GM19023 (cell line): ENCODE data around the gene EVI5.
"Not testable (repeated sequence)": the region's sequence is repeated elsewhere in the genome, so short reads cannot be mapped to it uniquely, and the experiment has no call there.

ENCODE experiments used
- ATAC-seq: cut with Tn5 transposase; IDR thresholded peaks from one replicate; pipeline ENCODE4 v1.9.1; 2021; ENCODE audit warnings: mild to moderate bottlenecking, moderate library complexity; ENCODE audit not compliant: unreplicated experiment

The EVI5 gene

DNA sequence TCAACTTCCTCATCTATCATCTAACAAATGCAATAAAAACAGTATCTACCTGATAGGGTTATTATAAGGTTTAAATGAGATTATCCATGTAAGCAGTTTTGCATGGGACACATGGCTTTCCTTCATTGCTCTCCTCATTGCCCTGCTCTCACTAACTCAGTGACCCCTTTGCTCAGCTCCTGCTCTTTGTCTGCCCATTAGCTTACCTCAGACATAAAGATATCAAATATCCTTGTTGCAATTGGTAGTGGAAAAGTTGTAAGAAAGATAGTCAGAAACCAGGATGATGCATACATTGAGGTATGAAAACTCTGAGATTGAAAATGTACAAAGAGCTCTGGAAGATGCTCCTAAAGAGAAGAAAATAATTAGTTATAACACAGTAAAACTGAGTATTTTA lies 89.8 kb downstream of the EVI5 start:
- no peak for ATAC-seq

DNA sequence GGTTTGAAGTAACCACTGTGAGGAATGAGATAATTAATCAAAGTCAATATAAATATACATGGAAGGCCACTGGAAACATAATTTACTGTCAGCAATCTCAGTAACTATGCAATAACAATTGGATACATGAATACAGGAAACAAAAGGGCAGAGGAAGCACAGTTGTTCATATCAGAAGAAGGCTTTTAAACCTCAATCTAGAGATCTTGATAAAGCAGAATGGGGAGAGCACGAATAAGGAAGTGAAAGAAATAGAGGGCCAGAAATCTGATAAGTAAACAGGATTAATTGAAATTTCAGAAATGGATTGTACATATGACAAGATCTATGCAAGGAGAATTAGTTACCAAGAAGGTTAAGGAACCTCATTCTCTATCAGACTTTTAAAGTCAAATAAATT lies 93.0 kb downstream of the EVI5 start:
- ATAC-seq, result no peak

DNA sequence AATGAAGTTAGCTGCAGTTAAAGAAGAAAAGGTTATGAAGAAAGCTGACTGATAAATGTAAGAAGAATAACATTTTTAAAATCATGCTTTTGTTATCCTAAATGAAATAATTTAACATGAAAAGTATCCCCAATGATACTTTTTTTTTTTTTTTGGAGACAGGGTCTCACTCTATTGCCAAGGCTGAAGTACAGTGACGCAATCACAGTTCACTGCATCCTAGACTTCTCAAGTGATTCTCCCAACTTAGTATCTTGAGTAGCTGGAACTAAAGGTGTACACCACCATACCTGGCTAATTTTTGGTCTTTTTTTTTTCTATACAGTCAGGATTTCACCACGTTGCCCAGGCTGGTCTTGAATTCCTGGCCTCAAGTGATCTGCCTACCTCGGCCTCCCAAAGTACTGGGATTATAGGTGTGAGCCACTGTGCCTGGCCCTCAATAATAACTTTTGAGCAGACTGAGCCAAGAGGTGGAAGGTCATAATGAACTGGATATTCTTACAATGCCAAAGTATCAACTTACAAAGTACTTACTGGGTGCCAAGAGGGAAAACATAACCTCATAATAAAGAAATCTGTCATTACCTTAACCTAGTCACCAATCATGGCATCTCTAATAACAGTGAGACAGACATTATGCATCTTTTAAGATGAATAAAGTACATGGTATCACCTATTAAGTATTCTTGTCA lies 94.5 kb downstream of the EVI5 start:
- ATAC-seq, result no peak

DNA sequence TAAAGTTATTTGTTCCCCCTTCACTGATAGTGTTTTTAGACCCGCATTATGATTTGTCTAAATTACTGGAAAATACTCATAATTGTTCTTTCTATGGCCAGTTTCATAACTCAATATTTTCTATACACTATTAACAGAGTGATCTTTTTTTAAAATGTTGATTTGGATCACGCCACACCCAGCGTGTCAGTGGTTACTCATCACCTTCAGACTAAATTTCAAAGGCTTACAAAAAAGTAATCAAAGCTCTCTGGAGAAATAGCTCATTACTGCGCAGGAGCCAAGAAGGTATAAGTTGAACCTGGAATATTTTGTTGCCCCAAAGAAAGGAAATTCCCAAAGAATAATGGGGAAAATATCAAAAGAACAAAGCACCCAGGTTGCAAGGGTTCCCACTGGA lies 104.9 kb downstream of the EVI5 start:
- ATAC-seq, result no peak

DNA sequence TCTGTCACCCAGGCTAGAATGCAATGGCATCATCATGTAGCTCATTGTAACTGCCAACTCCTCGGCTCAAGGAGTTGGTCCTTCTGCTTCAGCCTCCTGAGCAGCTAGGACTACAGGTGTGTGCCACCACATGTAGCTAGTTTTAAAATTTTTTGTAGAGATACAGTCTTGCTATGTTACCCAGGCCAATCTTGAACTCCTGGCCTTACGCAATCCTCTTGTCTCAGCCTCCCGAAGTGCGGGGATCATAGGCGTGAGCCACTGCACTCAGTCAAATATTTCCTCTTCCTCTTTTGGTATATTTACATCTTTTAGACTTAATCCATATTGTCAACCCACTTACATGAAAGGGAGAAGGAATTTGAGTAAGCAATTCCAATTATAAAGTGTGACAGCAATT lies 121.1 kb downstream of the EVI5 start:
- ATAC-seq, result no peak

DNA sequence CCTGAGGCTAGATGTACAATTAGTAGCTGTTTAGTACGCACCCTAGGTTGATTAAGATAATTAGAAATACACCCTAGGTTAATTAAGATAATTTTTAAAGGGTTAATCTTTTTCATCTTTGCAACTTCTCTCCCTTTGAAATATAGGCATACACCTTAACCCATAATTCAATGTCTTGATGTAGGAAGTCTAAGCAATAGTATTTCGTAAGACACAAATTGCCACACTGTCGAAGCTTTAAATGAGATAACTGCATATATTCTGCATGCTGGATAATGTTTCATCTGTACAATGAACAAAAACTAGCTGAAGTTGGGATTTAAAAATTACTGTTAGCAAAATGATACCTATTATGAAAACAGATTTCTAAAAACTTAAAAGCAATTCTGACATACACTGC lies 122.9 kb downstream of the EVI5 start:
- ATAC-seq, result no peak

DNA sequence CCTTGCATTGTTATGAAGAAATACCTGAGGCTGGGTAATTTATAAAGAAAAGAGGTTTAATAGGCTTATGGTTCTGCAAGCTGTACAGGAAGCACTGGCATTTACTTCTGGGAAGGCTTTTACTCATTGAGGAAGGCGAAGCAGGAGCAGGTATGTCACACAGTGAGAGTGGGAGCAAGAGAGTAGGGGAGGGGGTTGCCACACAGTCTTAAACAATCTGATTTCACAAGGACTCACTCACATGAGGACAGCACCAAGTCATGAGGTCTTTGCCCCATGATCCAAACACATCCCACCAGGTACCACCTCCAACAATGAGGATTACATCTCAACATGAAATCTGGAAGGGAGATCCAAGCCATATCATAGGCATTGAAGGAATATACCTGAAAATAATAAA lies 127.2 kb downstream of the EVI5 start:
- ATAC-seq, result no peak

DNA sequence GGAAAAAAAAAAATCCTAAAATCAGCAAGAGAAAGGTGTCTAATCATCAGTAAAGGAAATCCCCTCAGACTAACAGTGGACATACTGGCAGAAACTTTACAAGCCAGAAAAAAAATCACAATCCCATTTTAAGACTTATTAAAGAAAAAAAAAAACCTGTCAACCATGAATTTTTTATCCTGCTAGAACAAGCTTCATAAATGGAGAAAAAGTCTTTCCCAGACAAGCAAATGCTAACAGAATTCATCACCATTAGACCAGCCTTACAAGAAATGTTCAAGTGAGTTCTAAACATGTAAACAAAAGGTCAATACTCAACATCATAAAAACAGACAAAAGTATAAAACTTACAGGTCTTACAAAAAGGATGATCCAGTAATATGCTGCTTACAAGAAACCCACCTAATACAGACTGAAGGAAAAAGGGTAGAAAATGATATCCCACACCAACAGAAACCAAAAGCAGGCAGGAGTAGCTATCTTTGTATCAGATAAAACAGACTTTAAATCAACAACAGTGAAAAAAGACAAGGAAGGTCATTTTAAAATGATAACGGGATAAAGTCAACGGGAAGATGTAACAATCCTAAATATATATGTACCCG lies 129.6 kb downstream of the EVI5 start:
- no peak for ATAC-seq

DNA sequence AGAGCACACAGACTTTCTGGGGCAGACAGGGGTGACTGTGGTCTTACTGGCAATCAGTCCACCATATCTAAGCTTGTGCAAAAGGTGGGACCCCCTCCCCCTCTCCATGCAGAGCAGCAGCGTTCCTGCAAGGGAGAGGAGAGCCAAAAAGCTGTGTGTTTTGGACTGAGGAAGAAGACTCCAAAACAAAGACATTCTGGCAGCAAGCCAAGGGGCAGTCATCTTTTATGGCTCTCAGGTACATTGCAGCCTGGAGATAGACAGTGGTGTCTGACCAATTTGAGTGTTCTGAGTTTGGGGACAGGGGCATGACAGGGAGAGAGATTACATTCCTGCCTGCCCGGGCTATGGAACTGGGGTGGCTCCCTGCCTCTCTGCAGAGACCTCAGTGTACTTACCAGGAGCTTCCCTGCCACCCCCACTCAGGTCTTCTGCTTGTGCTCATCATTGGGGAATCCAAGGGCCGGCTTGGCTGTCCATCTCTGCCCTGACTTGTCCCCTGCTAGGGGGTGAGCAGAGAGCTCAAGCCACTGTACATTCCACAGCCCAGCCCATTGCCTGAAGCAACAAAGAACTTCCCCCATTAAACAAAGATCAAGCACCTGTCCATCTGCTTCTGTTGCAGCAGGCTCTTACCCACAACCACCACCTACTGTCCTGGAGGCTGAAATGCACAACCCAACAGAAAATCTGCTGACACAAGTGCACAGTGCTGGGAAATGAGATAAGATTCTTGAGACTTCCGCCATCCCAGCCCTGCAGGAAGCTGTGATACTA lies 131.1 kb downstream of the EVI5 start:
- ATAC-seq, result no peak

DNA sequence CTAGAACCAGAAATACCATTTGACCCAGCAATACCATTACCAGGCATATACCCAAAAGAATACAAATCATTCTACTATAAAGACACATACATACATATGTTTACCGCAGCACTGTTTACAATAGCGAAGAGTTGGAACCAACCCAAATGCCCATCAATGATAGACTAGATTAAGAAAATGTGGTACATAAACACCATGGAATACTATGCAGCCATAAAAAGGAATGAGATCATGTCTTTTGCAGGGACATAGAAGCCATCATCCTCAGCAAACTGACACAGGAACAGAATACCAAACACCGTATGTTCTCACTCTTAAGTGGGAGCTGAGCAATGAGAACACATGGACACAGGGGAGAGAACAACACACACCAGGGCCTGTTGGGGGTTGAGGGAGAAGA lies 144.2 kb downstream of the EVI5 start:
- ATAC-seq, result not testable (repeated sequence)

DNA sequence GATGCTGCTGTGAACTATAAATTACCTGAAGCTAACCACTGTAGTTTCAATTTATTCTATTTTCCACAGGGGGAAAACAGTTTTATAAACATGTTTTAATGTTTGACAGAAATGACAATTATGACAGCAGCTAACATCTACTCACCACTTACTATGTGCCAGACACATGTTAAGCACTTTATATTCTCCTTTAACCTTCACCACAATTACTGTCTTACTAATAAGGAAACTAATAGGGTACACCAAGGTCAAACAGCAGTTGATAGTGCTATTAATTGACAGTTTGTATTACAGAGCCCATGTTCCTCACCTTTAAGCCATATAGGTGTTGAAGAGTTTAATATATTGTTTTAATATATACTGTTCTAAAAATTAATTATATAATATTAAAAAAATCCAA lies 146.4 kb downstream of the EVI5 start:
- ATAC-seq, result no peak

DNA sequence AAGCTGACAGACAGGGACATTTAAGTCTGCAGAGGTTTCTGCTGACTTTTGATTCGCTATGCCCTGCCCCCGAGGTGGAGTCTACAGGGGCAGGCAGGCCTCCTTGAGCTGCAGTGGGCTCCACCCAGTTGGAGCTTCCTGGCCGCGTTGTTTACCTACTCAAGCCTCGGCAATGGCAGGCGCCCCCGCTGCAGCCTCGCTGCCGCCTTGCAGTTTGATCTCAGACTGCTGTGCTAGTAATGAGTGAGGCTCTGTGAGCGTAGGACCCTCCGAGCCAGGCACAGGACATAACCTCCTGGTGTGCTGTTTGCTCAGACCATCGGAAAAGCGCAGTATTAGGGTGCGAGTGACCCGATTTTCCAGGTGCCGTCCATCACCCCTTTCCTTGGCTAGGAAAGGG lies 149.7 kb downstream of the EVI5 start:
- ATAC-seq, result not testable (repeated sequence)

DNA sequence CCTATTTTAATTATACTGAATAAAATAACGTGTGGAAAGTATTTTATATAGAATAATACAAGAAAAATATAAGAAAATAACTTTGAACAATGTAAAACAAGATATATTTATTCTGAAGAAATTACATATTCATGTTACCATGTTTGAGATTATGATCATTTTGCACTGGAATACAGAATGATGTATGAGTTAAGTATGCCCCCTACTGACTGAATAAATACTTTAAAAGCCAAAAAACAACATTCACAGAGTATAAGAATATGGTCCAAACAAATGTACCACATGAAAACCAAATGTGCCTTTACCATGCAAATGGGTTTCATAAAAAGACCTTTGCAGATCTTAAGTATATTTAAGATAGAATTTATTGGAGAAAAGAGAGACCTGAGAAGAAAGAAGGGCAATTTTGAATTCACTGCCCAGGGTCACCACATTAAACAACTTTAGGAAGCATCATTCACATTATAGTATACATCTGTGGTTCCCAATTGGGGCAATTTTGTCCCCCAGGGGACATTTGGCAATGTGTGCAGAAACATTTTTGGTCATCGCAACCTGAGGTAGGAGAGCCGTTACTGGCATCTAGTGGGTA lies 161.6 kb downstream of the EVI5 start:
- no peak for ATAC-seq

DNA sequence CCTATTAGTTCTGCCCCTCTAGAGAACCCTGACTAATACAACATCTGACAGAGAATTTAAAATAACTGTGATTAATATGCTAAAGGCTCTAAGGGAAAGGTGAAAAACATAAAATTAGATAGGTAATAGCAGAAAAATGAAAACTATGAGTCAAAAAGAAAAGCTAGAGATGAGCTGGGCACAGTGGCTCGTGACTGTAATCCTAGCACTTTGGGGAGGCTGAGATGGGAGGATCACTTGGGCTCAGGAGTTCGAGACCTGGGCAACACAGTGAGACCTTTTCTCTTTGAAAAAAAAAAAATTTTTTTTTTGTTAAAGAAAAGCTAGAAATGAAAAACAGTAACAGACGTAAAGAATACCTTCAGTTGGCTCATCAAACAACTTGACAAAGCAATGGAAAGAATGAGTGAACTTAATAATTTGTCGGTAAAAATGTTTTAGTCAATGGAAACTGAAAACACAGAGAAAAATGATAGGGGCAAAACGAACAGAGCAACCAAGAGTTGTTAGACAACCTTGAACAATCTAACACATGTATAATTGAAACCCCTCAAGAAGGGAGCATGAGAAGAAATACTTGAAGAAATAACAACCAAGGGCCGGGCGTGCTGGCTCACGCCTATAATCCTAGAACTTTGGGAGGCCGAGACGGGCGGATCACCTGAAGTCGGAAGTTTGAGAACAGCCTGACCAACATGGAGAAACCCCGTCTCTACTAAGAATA lies 165.3 kb downstream of the EVI5 start:
- no peak for ATAC-seq

DNA sequence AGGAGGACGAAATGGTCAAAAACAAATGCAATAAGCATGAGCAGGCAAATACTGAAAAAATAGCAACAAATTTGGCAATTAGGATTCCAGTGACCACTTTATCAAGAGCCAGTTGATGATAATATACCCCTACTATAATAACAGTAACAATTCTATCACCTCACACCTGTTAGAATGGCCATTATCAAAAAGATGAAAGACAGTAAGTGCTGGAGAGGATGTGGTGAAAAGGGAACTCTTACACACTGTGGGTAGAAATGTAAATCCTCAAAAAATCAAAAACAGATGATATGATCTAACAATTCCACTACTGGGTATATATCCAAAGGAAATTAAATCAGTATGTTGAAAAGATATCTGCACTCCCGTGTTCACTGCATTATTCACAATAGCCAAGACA lies 183.9 kb downstream of the EVI5 start:
- no peak for ATAC-seq

DNA sequence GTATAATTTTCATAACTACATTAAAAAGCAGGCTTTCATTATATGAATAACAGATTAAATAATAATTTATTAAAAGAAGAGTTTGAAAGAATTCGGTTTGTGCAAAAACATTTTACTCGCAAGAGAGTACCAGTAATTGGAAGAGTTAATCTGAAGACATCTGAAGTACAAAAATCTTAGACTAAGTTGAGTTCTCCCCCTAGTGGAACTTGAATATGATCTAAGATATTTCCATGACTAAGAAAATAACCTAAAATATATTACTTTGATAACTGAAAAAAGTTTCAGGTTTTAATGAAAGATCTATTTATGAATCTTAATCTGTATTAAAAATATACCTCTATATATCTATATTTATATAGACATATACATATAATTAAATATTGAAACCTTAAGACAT lies 185.7 kb downstream of the EVI5 start:
- ATAC-seq, result no peak

DNA sequence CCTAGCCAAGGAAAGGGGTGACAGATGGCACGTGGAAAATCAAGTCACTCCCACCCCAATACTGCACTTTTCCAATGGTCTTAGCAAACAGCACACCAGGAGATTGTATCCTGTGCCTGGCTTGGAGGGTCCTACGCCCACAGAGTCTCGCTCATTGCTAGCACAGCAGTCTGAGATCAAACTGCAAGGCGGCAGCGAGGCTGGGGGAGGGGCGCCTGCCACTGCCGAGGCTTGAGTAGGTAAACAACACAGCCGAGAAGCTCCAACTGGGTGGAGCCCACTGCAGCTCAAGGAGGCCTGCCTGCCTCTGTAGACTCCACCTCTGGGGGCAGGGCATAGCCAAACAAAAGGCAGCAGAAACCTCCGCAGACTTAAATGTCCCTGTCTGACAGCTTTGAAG lies 195.5 kb downstream of the EVI5 start:
- not testable (repeated sequence) for ATAC-seq

DNA sequence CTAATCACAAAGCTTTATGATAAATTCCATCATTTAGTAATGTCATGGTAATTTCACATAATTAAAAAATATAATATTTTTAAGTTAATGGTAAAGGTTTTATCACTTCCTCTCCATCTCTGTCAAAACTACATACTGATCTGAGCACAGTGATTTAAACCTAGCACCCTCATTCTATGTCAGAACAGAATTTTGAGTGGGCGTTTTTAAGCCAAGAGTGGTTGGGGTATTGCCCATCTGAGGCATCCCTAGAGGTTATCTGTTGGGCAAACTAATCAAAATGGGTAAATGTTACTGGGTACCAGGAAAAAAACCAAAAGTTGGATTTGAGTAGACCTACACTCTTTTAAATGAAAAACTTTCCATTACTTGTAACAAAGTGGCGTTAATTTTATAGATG lies 197.5 kb downstream of the EVI5 start:
- no peak for ATAC-seq

DNA sequence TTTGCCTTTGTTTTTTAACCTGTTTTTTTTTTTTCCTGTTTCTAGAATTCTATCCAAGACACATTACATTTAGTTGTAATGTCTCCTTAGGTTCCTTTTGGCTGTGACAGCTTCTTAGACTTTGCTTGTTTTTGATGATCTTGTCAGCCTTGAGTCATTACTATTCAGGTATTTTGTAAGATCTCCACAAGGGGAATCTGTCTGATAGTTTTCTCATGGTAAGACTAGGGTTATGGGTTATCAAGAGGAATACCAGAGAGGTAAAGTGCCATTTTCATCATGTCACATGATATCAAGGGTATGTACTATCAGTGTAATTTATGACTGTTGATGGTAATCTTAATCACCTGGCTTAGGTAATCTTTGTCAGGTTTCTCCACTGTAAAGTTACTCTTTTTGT lies 199.1 kb downstream of the EVI5 start:
- ATAC-seq, result no peak

DNA sequence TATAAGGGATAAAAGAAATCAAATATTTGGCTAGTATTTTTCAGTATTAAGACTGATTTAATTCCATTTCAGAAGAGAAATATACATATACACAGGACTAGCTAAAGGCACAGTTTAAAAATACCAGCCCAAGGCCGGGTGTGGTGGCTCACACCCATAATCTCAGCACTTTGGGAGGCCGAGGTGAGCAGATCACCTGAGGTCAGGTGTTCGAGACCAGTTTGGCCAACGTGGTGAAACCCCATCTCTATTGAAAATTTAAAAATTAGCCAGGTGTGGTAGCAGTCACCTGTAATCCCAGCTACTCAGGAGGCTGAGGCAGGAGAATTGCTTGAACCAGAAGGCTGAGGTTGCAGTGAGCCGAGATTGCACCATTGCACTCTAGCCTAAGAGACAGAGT lies 200.1 kb downstream of the EVI5 start:
- ATAC-seq, result not testable (repeated sequence)
